ENCODE measurements around the gene NOL3. TPM values are rescaled to one million over a fixed set of nuclear protein-coding genes. Genes with fewer than 3 reads are reported as not detected.

The NOL3 gene
- total RNA-seq, 1 donor from 2014 or later, result 19.2 TPM

DNA sequence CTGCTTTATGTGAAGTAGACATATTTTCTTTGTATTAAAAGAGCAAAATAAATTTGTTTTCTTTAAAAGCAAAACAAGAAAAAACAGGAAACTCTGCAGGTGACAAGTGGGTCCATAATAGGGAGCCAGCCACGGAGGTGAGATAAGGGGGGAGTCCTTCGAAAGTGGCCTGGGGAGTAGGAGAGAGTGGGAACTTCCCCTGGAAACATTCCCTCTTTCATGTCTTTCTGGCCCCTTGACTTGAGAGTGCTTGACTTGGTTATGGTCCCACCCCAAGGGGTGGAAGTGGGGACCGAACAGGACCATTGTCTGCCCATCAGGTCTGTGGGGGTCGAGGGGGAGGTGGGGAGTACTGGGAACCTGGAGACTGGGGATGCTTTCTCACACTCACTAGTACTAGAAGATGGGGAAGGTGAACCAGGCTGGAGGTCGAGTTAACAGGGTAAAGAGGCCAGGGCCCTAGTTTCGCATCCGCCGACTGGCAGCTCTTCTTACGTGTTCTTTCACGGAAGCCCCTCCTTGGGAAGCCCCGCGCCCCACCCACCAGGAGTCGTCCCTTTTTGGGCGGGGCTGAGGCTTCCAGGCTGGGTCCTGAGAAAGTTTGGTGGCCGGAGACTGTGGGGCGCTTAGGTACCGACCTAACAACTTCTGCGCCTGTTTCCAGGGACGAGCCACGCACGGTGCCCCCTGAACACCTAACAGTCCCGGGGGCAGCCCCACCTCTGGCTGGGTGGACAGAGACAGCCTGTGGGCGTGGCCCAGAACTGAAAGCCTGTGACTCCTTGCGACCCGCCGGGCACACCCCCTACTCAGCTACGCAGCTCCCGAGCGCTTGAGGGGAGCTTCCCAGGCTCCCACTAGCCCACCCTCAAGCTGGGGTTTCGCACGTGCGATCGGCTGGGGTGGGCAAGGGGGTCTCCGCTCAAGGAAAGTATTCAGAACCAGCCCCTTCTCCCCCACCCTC, 11.4 kb upstream of the NOL3 start:
- H3K9me3 ChIP-seq, result no peaks in the 10 kb centered on the region
- no peaks in the 10 kb centered on the region for H3K27me3 ChIP-seq
- intact Hi-C loops (cut with DNase I), result no loop called here
- H3K4me3 ChIP-seq, result peak overlapping the region; percentile 66 to 98
- TF ChIP-seq POLR2AphosphoS5 (IDR thresholded peaks at IDR 0.05; ENCODE audit: insufficient read depth in 1 of 2, low read depth in 1 of 2) (no peak), POLR2A (IDR thresholded peaks at IDR 0.05) (no peak)
- TF ChIP-seq, protein P1, sequence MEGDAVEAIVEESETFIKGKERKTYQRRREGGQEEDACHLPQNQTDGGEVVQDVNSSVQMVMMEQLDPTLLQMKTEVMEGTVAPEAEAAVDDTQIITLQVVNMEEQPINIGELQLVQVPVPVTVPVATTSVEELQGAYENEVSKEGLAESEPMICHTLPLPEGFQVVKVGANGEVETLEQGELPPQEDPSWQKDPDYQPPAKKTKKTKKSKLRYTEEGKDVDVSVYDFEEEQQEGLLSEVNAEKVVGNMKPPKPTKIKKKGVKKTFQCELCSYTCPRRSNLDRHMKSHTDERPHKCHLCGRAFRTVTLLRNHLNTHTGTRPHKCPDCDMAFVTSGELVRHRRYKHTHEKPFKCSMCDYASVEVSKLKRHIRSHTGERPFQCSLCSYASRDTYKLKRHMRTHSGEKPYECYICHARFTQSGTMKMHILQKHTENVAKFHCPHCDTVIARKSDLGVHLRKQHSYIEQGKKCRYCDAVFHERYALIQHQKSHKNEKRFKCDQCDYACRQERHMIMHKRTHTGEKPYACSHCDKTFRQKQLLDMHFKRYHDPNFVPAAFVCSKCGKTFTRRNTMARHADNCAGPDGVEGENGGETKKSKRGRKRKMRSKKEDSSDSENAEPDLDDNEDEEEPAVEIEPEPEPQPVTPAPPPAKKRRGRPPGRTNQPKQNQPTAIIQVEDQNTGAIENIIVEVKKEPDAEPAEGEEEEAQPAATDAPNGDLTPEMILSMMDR (IDR thresholded peaks at IDR 0.05), result no peak
- no peaks in the 10 kb centered on the region for H3K36me3 ChIP-seq
- peaks cover 65% of the 10 kb centered on the region for H3K4me1 ChIP-seq
- no peak for DNase-seq (ENCODE audit: extremely low spot score in 2 of 2)
- peak overlapping the region; percentile 72 for H3K27ac ChIP-seq

DNA sequence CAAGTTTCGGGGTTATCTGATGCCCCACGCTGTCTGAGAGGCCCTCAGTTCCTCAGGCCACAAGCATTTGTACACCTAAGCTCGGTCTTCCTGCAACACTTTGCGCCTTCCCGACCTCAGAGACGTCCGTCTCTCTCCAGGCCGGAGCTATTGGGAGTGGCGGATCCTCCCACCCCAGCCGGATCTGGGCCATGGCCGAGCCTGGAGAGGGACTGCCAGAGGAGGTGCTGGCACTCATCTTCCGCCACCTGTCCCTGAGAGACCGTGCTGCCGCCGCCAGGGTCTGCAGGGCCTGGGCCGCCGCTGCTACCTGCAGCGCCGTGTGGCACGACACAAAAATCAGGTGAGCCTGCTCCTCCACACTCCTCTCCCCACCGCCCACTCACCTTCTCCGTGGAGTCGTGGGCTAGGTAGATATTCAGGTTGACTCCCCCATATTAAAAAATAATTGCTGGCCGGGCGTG, 8.7 kb upstream of the NOL3 start:
- TF ChIP-seq POLR2AphosphoS5 (IDR thresholded peaks at IDR 0.05; ENCODE audit: insufficient read depth in 1 of 2, low read depth in 1 of 2) (no peak), POLR2A (IDR thresholded peaks at IDR 0.05) (no peak)
- TF ChIP-seq, protein P1 (IDR thresholded peaks at IDR 0.05), result no peak
- Histone ChIP-seq H3K27me3 (no peaks in the 10 kb centered on the region), H3K9me3 (no peaks in the 10 kb centered on the region), H3K4me1 (peaks cover 63% of the 10 kb centered on the region), H3K27ac (no peak overlapping the region), H3K4me3 (peak overlapping the region in 1 of 2 donors; percentile 98), H3K36me3 (no peaks in the 10 kb centered on the region)
- intact Hi-C loops (cut with DNase I), result no loop called here
- no peak for DNase-seq (ENCODE audit: extremely low spot score in 2 of 2)

- no peaks in the 10 kb centered on the region for H3K9me3 ChIP-seq
- peak overlapping the region; percentile 44 to 45 for H3K4me3 ChIP-seq
- H3K36me3 ChIP-seq, result no peaks in the 10 kb centered on the region
- TF ChIP-seq POLR2A (IDR thresholded peaks at IDR 0.05) (no peak), POLR2AphosphoS5 (IDR thresholded peaks at IDR 0.05; ENCODE audit: insufficient read depth in 1 of 2, low read depth in 1 of 2) (no peak)
- TF ChIP-seq, protein P1 (IDR thresholded peaks at IDR 0.05), result no peak
- H3K27ac ChIP-seq, result peak overlapping the region; percentile 76
- DNase-seq (ENCODE audit: extremely low spot score in 2 of 2), result no peak
- H3K4me1 ChIP-seq, result peaks cover 63% of the 10 kb centered on the region
- intact Hi-C loops (cut with DNase I), result no loop called here
- no peaks in the 10 kb centered on the region for H3K27me3 ChIP-seq
Measured at GRCh38 chr16:67162506-67163163, 7.7 kb upstream of the NOL3 start.

- H3K4me3 ChIP-seq, result peak overlapping the region; percentile 44 to 45
- no peak for DNase-seq (ENCODE audit: extremely low spot score in 2 of 2)
- no peak for TF ChIP-seq POLR2AphosphoS5 (IDR thresholded peaks at IDR 0.05; ENCODE audit: insufficient read depth in 1 of 2, low read depth in 1 of 2)
- TF ChIP-seq POLR2A (IDR thresholded peaks at IDR 0.05), result no peak
- TF ChIP-seq, protein P1 (IDR thresholded peaks at IDR 0.05), result no peak
- no peaks in the 10 kb centered on the region for H3K27me3 ChIP-seq
- H3K36me3 ChIP-seq, result no peaks in the 10 kb centered on the region
- H3K4me1 ChIP-seq, result peaks cover 60% of the 10 kb centered on the region
- intact Hi-C loops (cut with DNase I), result no loop called here
- peak overlapping the region; percentile 76 for H3K27ac ChIP-seq
- no peaks in the 10 kb centered on the region for H3K9me3 ChIP-seq
Measured at GRCh38 chr16:67163164-67163998, 7.0 kb upstream of the NOL3 start.
